GM12878 (cell line): Measurements from ENCODE around the gene PRF1.

ENCODE experiments used
- BCL11A ChIP-seq: IDR thresholded peaks from 2 replicates; pipeline ENCODE4 v1.6.1; 2011; ENCODE audit warnings: low read depth, low read length
- BHLHE40 ChIP-seq, 2 experiments: fragments of 450-650 bp in 1 of 2; IDR thresholded peaks; 2 replicates each; pipeline ENCODE4 v1.6.1; 2011 to 2017; ENCODE audit warnings: low read depth in 2 of 2, borderline replicate concordance in 1 of 2, improper control_type of control experiment in 1 of 2, low read length in 1 of 2, mild to moderate bottlenecking in 1 of 2
- CTCF ChIP-seq, 3 experiments: IDR thresholded peaks in 2 of 3; conservative IDR thresholded peaks in 1 of 3; 2 replicates each; pipeline ENCODE4 v1.5.1; 2011; ENCODE audit warnings: low read depth in 3 of 3, low read length in 3 of 3, mild to moderate bottlenecking in 3 of 3, control low read depth in 2 of 3, moderate library complexity in 2 of 3, inconsistent platforms in 1 of 3, mixed read lengths in 1 of 3; ENCODE audit not compliant: control insufficient read depth in 2 of 3, insufficient read depth in 1 of 3; ENCODE audit errors: extremely low read depth in 1 of 3
- DPF2 ChIP-seq: fragments of 450-650 bp; IDR thresholded peaks from 2 replicates; pipeline ENCODE4 v1.6.1; 2017; ENCODE audit warnings: mild to moderate bottlenecking
- FOXK2 ChIP-seq: fragments of 450-650 bp; IDR thresholded peaks from 2 replicates; pipeline ENCODE4 v1.6.1; 2017; ENCODE audit warnings: mild to moderate bottlenecking, moderate library complexity
- MXI1 ChIP-seq: fragments of 150-350 bp; IDR thresholded peaks from 2 replicates; pipeline ENCODE4 v1.6.1; 2011; ENCODE audit warnings: low read depth, mild to moderate bottlenecking, inconsistent platforms, low read length, improper control_type of control experiment
- NR2C1 ChIP-seq: fragments of 450-650 bp; IDR thresholded peaks from 2 replicates; pipeline ENCODE4 v1.6.1; 2017; ENCODE audit warnings: antibody characterized with exemption, mild to moderate bottlenecking, moderate library complexity
- POLR2A ChIP-seq: IDR thresholded peaks from 2 replicates; pipeline ENCODE4 v1.6.1; 2011; ENCODE audit warnings: low read depth, mild to moderate bottlenecking, low read length
- REST ChIP-seq: IDR thresholded peaks from 2 replicates; pipeline ENCODE4 v1.6.1; 2012; ENCODE audit warnings: mild to moderate bottlenecking, low read depth, low read length
- SIX5 ChIP-seq: IDR thresholded peaks from 2 replicates; pipeline ENCODE4 v1.6.1; 2011; ENCODE audit warnings: mild to moderate bottlenecking, low read depth, low read length, moderate library complexity; ENCODE audit not compliant: severe bottlenecking
- ZNF384 ChIP-seq: IDR thresholded peaks from 2 replicates; pipeline ENCODE4 v1.6.1; 2012; ENCODE audit warnings: low read depth, mild to moderate bottlenecking, low read length, improper control_type of control experiment, borderline replicate concordance

GRCh38 chr10:70601746-70602145, 795 bp downstream of the PRF1 start:
- TF ChIP-seq CTCF (IDR thresholded peaks at IDR 0.05 in 2 of 3, conservative IDR thresholded peaks at IDR 0.05 in 1 of 3; ENCODE audit: control insufficient read depth in 2 of 3, extremely low read depth in 1 of 3, insufficient read depth in 1 of 3, low read depth in 3 of 3, low read length in 3 of 3) (no peak), NR2C1 (no peak), FOXK2 (no peak), BHLHE40 (IDR thresholded peaks at IDR 0.05; ENCODE audit: borderline replicate concordance in 1 of 2, low read depth in 2 of 2, low read length in 1 of 2) (no peak), BCL11A (no peak), MXI1 (no peak), ZNF384 (no peak), DPF2 (no peak), REST (no peak), SIX5 (no peak), POLR2A (no peak)
